Activated naive CD4-positive, alpha-beta T cell treated with anti-CD3 and anti-CD28 coated beads for 36 hours (primary cell): Measurements from ENCODE around the gene DGCR2. TPM values are rescaled to one million over a fixed set of nuclear protein-coding genes. Genes with fewer than 3 reads are reported as not detected.
"Not testable (repeated sequence)": the region's sequence is repeated elsewhere in the genome, so short reads cannot be mapped to it uniquely, and the experiment has no call there.

Experiments
- CTCF ChIA-PET: fragments of 350-600 bp; sonication (Branson Sonifier 250); formaldehyde crosslinking; loops from one replicate; lab custom pipeline; 2021; ENCODE audit warnings: antibody characterized with exemption; lab: Charles Lee
- DNase-seq: peaks from one replicate; pipeline ENCODE4 v3.0.0-alpha.2; 2020
- H3K27ac Mint-ChIP-seq: one replicate; pipeline ENCODE4 v1.8.0; 2021; ENCODE audit warnings: mild to moderate bottlenecking, mixed read lengths
- H3K27me3 Mint-ChIP-seq: one replicate; pipeline ENCODE4 v1.8.0; 2021; ENCODE audit warnings: low read depth, mixed read lengths
- H3K36me3 Mint-ChIP-seq: one replicate; pipeline ENCODE4 v1.8.0; 2021; ENCODE audit warnings: low read depth, mixed read lengths
- H3K4me1 Mint-ChIP-seq: one replicate; pipeline ENCODE4 v1.8.0; 2021; ENCODE audit warnings: low read depth, mixed read lengths
- H3K4me3 Mint-ChIP-seq: one replicate; pipeline ENCODE4 v1.8.0; 2021; ENCODE audit warnings: mild to moderate bottlenecking, moderate library complexity, mixed read lengths
- H3K9me3 Mint-ChIP-seq: one replicate; pipeline ENCODE4 v1.8.0; 2021; ENCODE audit warnings: mixed read lengths
- intact Hi-C: fragments of 100-400 bp; cut with micrococcal nuclease; formaldehyde crosslinking; loops from one replicate; pipeline ENCODE4 v1.15.1; 2023
- total RNA-seq, 2 experiments: library from RNA; stranded (reverse); gene quantifications; one replicate each; pipeline ENCODE4 v1.2.3, GENCODE V29; 2021

The DGCR2 gene
- total RNA-seq, 2 experiments from 2014 or later = 15.4 to 16.4 TPM

DNA sequence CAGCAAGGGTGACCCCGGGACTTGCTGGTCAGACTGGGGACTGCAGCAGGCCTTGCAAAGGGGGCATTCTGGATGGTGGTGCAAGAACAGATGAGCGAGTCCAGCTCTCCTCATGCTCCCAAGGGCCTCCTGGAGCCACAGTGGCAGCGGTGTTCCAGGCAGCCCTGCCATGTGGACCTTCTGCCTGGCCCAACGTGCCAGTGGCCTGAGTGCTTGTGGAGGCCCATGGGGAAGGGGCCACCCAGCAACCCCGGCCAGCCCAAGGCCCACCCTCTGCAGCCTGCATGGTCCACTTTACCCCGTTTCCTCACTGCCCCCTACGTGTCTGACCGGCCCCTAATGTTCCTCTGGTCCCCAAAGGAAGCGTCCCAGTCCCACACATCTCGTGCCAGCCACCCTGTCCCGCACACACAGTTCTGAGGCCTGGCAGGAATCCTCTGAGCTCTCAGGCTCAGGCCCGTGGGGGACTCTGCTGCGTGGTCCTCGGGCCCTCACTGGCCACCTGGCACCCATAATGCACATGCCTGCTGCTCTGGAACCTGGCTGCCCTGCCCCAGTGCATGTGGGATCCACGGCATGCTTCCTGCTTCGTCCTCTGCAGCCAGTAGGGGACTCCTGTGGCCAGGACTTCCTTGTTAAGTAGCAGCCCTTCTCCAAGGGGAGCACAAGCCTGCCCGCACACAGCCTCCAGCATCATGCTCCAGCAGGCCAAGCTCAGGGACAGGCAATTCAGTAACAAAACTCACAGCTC lies 85.5 kb downstream of the DGCR2 start:
- H3K36me3 Mint-ChIP-seq = peaks cover 1% of the 10 kb centered on the region
- intact Hi-C loops = no loop called here
- DNase-seq = no peak
- H3K4me3 Mint-ChIP-seq = no peak overlapping the region
- H3K4me1 Mint-ChIP-seq = no peaks in the 10 kb centered on the region
- no peaks in the 10 kb centered on the region for H3K9me3 Mint-ChIP-seq
- H3K27me3 Mint-ChIP-seq = no peaks in the 10 kb centered on the region
- CTCF ChIA-PET = no interaction called here
- no peak overlapping the region for H3K27ac Mint-ChIP-seq

DNA sequence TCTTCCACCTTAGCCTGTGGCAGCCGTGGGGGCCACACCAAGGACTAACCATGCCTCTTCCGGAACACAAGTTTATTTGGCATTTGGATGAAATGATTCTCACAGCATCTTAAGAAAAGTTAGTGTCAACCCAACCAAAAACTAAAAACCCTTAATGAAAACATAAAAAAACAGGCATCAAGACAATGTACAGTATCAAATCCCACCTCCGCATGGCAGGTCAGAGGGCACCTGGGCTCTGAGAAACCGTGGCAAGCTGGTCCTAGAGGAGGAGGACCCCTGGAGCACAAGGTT lies 86.0 kb downstream of the DGCR2 start:
- CTCF ChIA-PET = no interaction called here
- Mint-ChIP-seq H3K4me1 (no peaks in the 10 kb centered on the region), H3K27ac (no peak overlapping the region), H3K4me3 (no peak overlapping the region), H3K36me3 (no peaks in the 10 kb centered on the region), H3K27me3 (no peaks in the 10 kb centered on the region), H3K9me3 (no peaks in the 10 kb centered on the region)
- DNase-seq = no peak
- intact Hi-C loops = no loop called here

DNA sequence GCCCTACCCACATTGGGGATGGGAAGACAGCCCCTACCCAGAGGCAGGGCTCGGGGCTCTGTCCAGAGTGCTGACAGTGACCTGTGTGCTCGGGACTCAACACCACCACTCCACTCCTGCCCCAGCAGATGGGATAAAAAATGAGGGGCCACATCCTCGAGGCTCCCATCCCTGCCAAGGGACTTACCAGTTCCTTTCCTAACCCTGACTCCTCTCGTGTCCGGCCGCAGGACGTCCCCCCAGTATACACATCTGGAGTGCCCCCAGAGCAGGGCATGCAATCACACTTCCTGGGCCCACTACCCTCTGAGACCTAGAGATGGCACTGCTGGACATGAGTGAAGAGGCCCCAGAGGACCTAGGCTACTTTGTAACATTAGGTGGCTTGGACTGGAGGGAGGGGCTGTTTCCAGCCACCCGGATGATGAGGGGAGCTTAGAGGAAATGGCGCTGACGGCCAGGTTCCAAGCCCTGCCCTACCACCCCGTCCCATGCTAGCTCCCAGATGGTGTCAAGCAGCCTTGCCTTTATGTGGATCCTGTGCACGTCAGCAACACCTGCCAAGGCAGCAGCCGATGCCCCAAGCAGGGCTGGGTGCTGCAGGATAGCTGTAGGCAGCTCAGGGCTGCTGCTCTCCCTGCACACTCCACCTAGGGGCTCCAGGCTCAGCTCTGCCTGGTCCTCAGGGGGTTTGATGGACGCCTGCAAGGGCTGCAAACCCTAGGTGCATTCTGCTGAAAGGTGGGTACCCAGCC lies 86.6 kb downstream of the DGCR2 start:
- CTCF ChIA-PET = no interaction called here
- Mint-ChIP-seq H3K4me3 (no peak overlapping the region), H3K27me3 (no peaks in the 10 kb centered on the region), H3K36me3 (no peaks in the 10 kb centered on the region), H3K4me1 (no peaks in the 10 kb centered on the region), H3K9me3 (no peaks in the 10 kb centered on the region), H3K27ac (no peak overlapping the region)
- DNase-seq = no peak
- intact Hi-C loops = no loop called here

DNA sequence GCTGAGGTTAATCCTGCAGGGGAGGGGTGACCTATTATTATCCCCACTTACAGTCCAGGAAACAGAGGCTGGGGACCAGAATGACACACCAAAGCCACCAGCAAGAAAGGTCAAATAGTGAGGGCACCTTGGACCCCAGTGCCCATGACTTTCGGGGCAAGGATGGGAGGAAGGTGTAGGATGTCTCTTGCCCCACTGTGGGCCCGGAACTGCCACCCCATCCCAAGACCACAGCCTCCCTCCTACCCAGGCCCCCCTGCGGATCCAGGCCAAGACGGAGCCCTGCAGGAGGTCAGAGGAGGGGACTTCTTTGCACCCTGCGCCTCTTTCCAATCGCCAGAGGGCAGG lies 87.1 kb downstream of the DGCR2 start:
- H3K4me1 Mint-ChIP-seq, H3K27me3 Mint-ChIP-seq, DNase-seq, H3K27ac Mint-ChIP-seq, H3K4me3 Mint-ChIP-seq, CTCF ChIA-PET, intact Hi-C loops, H3K36me3 Mint-ChIP-seq, H3K9me3 Mint-ChIP-seq: not testable (repeated sequence)

DNA sequence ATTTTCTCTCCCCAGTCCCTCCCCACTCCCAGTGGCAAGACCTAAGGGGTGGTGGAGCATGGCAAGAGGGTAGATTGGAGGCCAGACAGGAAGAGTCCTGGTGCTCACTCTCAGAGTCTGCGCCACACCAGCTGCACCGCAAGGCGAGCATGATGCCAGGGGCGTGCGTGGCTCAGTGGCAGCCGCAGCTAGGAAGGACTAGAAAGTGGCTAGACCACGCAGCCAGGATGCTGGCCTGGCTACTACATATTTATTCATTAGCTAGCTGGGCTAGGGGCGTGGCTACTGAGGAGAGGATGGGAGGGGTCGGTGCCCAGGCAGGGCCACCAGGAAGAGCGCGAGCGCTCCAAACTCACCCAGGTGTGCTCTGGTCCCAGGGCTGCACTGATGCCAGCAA lies 87.5 kb downstream of the DGCR2 start:
- H3K9me3 Mint-ChIP-seq, DNase-seq, H3K36me3 Mint-ChIP-seq, H3K4me1 Mint-ChIP-seq, intact Hi-C loops, H3K27me3 Mint-ChIP-seq, H3K4me3 Mint-ChIP-seq, CTCF ChIA-PET, H3K27ac Mint-ChIP-seq: not testable (repeated sequence)

DNA sequence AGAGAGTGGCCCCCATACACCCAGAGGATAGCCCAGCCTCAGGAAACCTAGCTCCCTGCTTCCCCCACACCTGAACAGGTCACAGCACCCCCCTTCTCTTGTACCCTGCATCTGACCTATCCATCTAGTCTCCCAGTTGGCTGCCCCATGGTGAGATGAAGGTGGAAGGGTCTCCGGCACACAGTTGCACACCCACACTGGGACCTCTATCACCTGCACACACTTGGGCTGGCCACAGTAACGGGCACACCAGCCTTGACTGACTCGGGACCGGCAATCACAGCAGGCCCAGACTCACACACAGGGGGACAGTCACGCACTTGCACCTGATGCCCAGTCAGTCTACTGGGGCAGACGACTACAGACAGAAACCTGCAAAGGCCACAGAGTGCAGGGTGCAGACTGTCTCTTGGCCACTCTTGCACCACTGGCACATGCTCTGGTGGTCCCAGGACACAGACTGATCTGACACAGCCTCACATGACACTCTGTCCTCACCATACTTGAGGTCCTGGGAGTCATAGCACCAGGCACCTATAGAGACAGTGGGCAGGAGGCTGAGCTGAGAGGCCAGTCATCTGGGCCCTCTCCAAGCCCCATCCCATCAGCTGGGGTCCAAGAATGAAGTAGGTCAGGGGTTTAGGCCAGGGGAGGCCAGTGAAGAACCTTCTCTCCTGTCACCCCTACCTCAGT lies 88.0 kb downstream of the DGCR2 start:
- H3K9me3 Mint-ChIP-seq, H3K4me1 Mint-ChIP-seq, H3K27ac Mint-ChIP-seq: not testable (repeated sequence)

DNA sequence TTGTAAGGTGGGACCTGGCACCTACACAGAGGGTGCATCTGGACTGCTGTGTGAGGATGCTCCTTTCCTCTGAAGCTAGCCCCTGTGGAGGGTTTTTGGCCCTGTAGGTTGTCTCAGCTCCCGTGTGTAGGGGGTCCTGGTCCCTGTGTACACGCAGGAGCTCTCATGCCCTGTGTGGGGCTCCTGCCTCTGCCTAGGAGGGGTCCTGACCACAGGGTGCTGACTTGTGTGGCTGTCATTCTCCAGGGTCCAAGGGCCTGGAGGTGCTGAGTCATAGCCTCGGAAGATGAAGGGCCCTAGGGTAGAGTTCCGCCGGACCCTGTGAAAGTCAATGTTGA lies 88.7 kb downstream of the DGCR2 start:
- CTCF ChIA-PET, H3K4me3 Mint-ChIP-seq, H3K36me3 Mint-ChIP-seq, DNase-seq, H3K9me3 Mint-ChIP-seq, H3K27ac Mint-ChIP-seq, H3K4me1 Mint-ChIP-seq, H3K27me3 Mint-ChIP-seq, intact Hi-C loops: not testable (repeated sequence)

More for the DNA sequence above, 88.0 kb downstream of the DGCR2 start:
- H3K36me3 Mint-ChIP-seq, H3K27me3 Mint-ChIP-seq, CTCF ChIA-PET, intact Hi-C loops, H3K4me3 Mint-ChIP-seq, DNase-seq: not testable (repeated sequence)

DNA sequence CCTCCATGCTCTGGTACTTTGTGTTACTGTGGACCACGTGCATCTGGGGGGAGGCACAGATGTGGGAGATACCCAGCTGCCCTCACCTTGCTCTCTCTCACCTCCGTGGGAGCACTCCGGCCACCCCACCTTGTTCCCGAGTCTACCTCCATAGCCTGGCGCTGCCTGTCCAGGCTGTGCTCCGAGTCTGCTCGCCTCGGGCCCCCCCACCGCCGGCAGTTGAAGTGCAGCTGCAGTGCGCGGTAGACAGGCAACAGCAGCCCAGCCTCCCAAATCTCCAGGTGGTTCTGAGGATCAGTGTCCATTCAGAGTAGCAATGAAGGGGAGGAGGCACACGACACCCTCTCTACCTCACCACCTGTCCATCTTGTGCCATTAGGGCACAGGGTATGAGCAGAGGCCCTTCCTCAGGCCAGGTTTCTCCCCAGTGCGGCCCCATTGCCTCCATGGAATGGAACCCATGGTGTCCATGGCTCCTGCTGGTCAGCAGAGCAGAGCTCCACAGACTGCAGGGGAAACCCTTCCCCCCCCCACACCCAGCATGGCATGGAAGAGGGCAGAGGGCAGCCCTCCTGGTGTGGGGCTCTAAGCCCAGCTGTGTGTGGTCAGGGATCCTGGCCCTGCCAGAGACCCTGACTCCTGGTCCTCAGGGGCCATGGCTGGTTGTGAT lies 89.2 kb downstream of the DGCR2 start:
- H3K27ac Mint-ChIP-seq, CTCF ChIA-PET, H3K9me3 Mint-ChIP-seq, H3K27me3 Mint-ChIP-seq, DNase-seq, H3K4me3 Mint-ChIP-seq, H3K36me3 Mint-ChIP-seq, intact Hi-C loops, H3K4me1 Mint-ChIP-seq: not testable (repeated sequence)

DNA sequence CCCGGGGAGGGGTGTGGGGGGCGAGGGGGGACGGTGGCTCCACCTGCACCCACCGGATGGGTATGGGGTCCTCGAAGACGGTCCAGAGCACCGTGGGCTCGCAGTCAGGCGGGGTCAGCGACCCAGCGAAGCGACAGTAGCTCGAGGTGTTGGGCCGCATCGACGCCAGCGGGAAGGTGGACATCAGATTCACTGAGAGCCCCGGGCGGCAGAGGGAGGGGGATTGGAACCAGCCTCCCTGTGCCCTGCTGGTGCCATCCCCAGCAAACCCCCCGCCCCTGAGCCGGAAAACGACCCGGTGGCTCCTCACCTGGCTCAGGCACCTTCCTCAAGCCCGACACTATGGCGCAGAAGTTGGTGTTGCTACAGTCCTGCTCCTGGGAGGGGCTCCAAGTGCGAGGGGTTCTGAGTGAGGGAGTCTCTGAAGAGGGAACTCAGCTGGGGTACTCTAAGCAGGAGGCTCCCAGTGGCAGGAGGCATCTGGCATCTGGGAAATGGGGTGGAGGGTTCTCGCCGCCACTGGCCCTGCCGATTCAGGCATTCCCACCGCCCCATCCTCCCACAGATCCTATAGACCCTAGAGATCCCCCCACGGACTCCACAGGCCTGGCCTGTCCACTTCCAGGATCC lies 89.9 kb downstream of the DGCR2 start:
- H3K27ac Mint-ChIP-seq, H3K4me3 Mint-ChIP-seq, H3K36me3 Mint-ChIP-seq, intact Hi-C loops, CTCF ChIA-PET, H3K27me3 Mint-ChIP-seq, DNase-seq, H3K4me1 Mint-ChIP-seq, H3K9me3 Mint-ChIP-seq: not testable (repeated sequence)

DNA sequence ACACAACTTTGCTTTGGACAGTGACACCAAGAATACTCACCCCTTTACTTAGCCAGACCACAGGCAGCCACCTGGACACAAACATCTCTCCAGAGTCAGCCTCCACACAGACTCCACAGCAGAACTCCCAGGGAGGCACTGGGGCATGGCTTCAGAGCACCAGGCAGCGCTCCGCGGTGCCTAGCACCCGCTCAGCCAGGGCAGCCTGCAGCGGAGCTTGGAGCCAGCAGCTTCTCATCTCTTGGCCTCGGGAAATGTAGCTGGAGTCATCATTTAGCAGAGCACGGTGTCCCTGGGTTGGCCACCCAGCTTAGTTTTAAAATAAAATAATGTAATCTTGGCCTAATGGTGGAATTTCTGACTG lies 91.3 kb downstream of the DGCR2 start:
- H3K36me3 Mint-ChIP-seq, H3K27ac Mint-ChIP-seq, H3K4me1 Mint-ChIP-seq, DNase-seq, H3K9me3 Mint-ChIP-seq, intact Hi-C loops, H3K4me3 Mint-ChIP-seq, CTCF ChIA-PET: not testable (repeated sequence)
- H3K27me3 Mint-ChIP-seq = peaks cover 12% of the 10 kb centered on the region

DNA sequence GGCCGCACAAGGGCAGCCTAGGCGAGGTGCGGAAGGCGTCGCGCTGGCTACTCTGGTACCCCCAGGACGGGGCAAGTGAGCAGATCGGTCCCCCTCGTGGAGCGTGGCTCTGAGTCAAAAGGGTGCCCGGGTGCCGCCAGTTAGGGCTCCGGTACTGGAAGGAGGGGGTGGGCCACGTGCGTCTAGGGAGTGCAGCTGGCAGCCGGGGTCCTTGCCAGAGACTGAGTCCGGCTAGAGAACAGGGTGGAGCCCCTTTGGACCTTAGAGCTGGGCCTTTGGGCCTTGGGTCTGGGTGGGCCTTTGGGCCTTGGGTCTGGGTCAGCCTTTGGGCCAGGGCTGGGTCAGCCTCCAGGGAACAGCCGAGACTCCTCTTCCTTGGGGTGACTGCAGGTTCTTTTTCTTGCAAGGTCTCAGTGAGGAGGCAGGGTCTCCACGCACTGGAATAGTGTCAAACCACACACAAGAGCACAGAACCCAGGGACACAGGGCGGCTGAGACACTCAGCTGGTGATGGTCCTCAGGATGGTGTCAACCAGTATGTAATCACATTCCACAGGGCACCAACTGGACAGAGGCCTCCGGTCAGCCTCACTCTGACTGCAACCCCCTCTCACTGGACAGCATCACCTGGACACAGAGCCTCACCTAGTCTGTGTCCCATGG lies 91.9 kb downstream of the DGCR2 start:
- intact Hi-C loops, H3K36me3 Mint-ChIP-seq, H3K4me3 Mint-ChIP-seq, H3K27ac Mint-ChIP-seq, H3K4me1 Mint-ChIP-seq, DNase-seq, H3K9me3 Mint-ChIP-seq, CTCF ChIA-PET: not testable (repeated sequence)
- H3K27me3 Mint-ChIP-seq = peaks cover 12% of the 10 kb centered on the region
